Sigmoid colon (tissue), 7 donors: ENCODE measurements around the gene PEX3. TPM values are rescaled to one million over a fixed set of nuclear protein-coding genes. Genes with fewer than 3 reads are reported as not detected.
A peak's percentile ranks its signal among the peaks of the same experiment; 100 is the strongest.

Experiments
- DNase-seq: peaks from one replicate; pipeline ENCODE4 v3.0.0-alpha.2; 2019
- H3K27ac ChIP-seq, 4 donors: fragments of 200-600 bp; sonication (generic); one replicate each; pipeline ENCODE4 v1.5.1; 2016 to 2019; ENCODE audit warnings: mild to moderate bottlenecking in 1 of 4
- H3K27me3 ChIP-seq, 3 donors: fragments of 200-600 bp; sonication (generic); one replicate each; pipeline ENCODE4 v1.5.1; 2019; ENCODE audit warnings: mild to moderate bottlenecking in 1 of 3
- H3K36me3 ChIP-seq, 4 donors: fragments of 200-600 bp; sonication (generic); one replicate each; pipeline ENCODE4 v1.5.1; 2016 to 2019
- H3K4me1 ChIP-seq, 4 donors: fragments of 200-600 bp; sonication (generic); one replicate each; pipeline ENCODE4 v1.5.1; 2017 to 2019
- H3K4me3 ChIP-seq, 4 donors: fragments of 200-600 bp; sonication (generic); one replicate each; pipeline ENCODE4 v1.5.1; 2017 to 2019; ENCODE audit warnings: mild to moderate bottlenecking in 2 of 4, moderate library complexity in 1 of 4
- H3K9me3 ChIP-seq, 4 donors: fragments of 200-600 bp in 3 of 4; sonication (generic) in 3 of 4; one replicate each; pipeline versions ENCODE4 v1.5.1 to v1.6.1; 2013 to 2019
- CTCF ChIP-seq, 4 experiments: fragments of 450-650 bp in 3 of 4; fragments of 200-600 bp in 1 of 4; IDR thresholded peaks; one replicate each; pipeline ENCODE4 v1.5.1; 2016 to 2019; ENCODE audit warnings: antibody characterized with exemption in 4 of 4, mild to moderate bottlenecking in 3 of 4, moderate library complexity in 2 of 4
- EP300 ChIP-seq, 4 donors: sonication (generic); formaldehyde crosslinking; IDR thresholded peaks; one replicate each; pipeline ENCODE4 v1.6.1; 2017; ENCODE audit warnings: antibody characterized with exemption in 4 of 4
- POLR2A ChIP-seq, 2 donors: fragments of 450-650 bp; IDR thresholded peaks; one replicate each; pipeline ENCODE4 v1.6.1; 2016; ENCODE audit warnings: antibody characterized with exemption in 2 of 2, mild to moderate bottlenecking in 2 of 2, moderate library complexity in 2 of 2
- POLR2AphosphoS5 ChIP-seq, 4 donors: sonication (generic); formaldehyde crosslinking; IDR thresholded peaks; one replicate each; pipeline ENCODE4 v1.6.1; 2017; ENCODE audit warnings: antibody characterized with exemption in 4 of 4
- WGBS, 2 donors: extraction: QIAGEN DNeasy Blood & Tissue Kit; methylation state at CpG; one replicate each; pipeline ENCODE4 v1.1.7; 2013; 5-methylcytosine and 5-hydroxymethylcytosine counted together
- intact Hi-C: fragments of 100-400 bp; cut with DNase I; formaldehyde crosslinking; loops from one replicate; pipeline ENCODE4 v1.15.1; 2023
- polyA plus RNA-seq, 3 donors: library from polyadenylated mRNA; stranded (reverse); fragments of 200-250 nt; gene quantifications; one replicate each; pipeline ENCODE4 v1.2.3, GENCODE V29; 2013
- total RNA-seq, 4 donors: library from RNA; depleted of rRNA; stranded (reverse); fragments of >200 nt; gene quantifications; one replicate each; pipeline ENCODE4 v1.1.0, GENCODE V29; 2016
- donor health status: healthy with polysubstance abuse.
- donor health status: Bipolar disorder and iron deficiency.
- donor health status: healthy.

Gene PEX3
- total and polyA plus RNA-seq, 7 donors = 5.1 to 16.1 (median 10.6) TPM

GRCh38 chr6:143449714-143450452 is 722 bp upstream of the PEX3 start:
- 2 to 5% methylated on average over 19 of the region's 19 CpGs for WGBS, 2 donors
- no peaks in the 10 kb centered on the region for H3K27me3 ChIP-seq

GRCh38 chr6:143451531-143451930 is 926 bp downstream of the PEX3 start:
- TF ChIP-seq POLR2AphosphoS5 (IDR thresholded peaks at IDR 0.05) (no peak), POLR2A (IDR thresholded peaks at IDR 0.05) (no peak), CTCF (IDR thresholded peaks at IDR 0.05) (no peak), EP300 (IDR thresholded peaks at IDR 0.05) (no peak)

More at GRCh38 chr6:143449714-143450452, 722 bp upstream of the PEX3 start:
- no peaks in the 10 kb centered on the region for H3K9me3 ChIP-seq
- H3K4me3 ChIP-seq = peak overlapping the region; percentile 52 to 88 (median 76)
- peaks cover 0 to 29% (median 20%) of the 10 kb centered on the region in 4 donors for H3K4me1 ChIP-seq
- DNase-seq = no peak
- peaks cover 0 to 6% (median 0%) of the 10 kb centered on the region in 4 donors for H3K36me3 ChIP-seq
- TF ChIP-seq POLR2A (IDR thresholded peaks at IDR 0.05) (no peak), CTCF (IDR thresholded peaks at IDR 0.05) (no peak), EP300 (IDR thresholded peaks at IDR 0.05) (no peak), POLR2AphosphoS5 (IDR thresholded peaks at IDR 0.05) (no peak)
- intact Hi-C loops = loop anchor here (5.0 kb wide), 3 partner anchors 62 to 503 kb away; partner anchors contain the start of genes FUCA2, HIVEP2 and LTV1
- H3K27ac ChIP-seq = peak overlapping the region; percentile 69 to 79 (median 76)

GRCh38 chr6:143457563-143458359 is 7.2 kb downstream of the PEX3 start:
- intact Hi-C loops = no loop called here
- no peak for TF ChIP-seq POLR2A (IDR thresholded peaks at IDR 0.05)
- no peak for TF ChIP-seq EP300 (IDR thresholded peaks at IDR 0.05)
- TF ChIP-seq POLR2AphosphoS5 (IDR thresholded peaks at IDR 0.05) = no peak
- no peak for TF ChIP-seq CTCF (IDR thresholded peaks at IDR 0.05)
- Histone ChIP-seq H3K27ac (no peak overlapping the region), H3K4me3 (no peak overlapping the region), H3K36me3 (peaks cover 0 to 39% (median 1%) of the 10 kb centered on the region in 4 donors), H3K4me1 (peaks cover 0 to 3% (median 0%) of the 10 kb centered on the region in 4 donors), H3K9me3 (no peaks in the 10 kb centered on the region), H3K27me3 (no peaks in the 10 kb centered on the region)
- 14 to 75% methylated on average over 2 of the region's 2 CpGs for WGBS, 2 donors
- no peak for DNase-seq

More at GRCh38 chr6:143451531-143451930, 926 bp downstream of the PEX3 start:
- H3K9me3 ChIP-seq = no peaks in the 10 kb centered on the region
- H3K36me3 ChIP-seq = peaks cover 0 to 6% (median 0%) of the 10 kb centered on the region in 4 donors
- H3K27ac ChIP-seq = peak overlapping the region; percentile 69 to 79 (median 76)
- no peak for DNase-seq
- 16 to 31% methylated on average over 4 of the region's 4 CpGs for WGBS, 2 donors
- peak overlapping the region; percentile 52 to 88 (median 76) for H3K4me3 ChIP-seq
- intact Hi-C loops = loop anchor here (5.0 kb wide), 3 partner anchors 61 to 504 kb away; partner anchors contain the start of genes FUCA2, HIVEP2 and LTV1
- no peaks in the 10 kb centered on the region for H3K27me3 ChIP-seq
- H3K4me1 ChIP-seq = peaks cover 0 to 29% (median 20%) of the 10 kb centered on the region in 4 donors

- Histone ChIP-seq H3K9me3 (no peaks in the 10 kb centered on the region), H3K27ac (no peak overlapping the region), H3K4me1 (no peaks in the 10 kb centered on the region), H3K27me3 (no peaks in the 10 kb centered on the region), H3K4me3 (no peak overlapping the region), H3K36me3 (peaks cover 0 to 44% (median 0%) of the 10 kb centered on the region in 4 donors)
- DNase-seq = no peak
- WGBS, 2 donors = 96% methylated on average over 2 of the region's 2 CpGs
- intact Hi-C loops = no loop called here
- TF ChIP-seq EP300 (IDR thresholded peaks at IDR 0.05) = no peak
- no peak for TF ChIP-seq CTCF (IDR thresholded peaks at IDR 0.05)
- TF ChIP-seq POLR2A (IDR thresholded peaks at IDR 0.05) = no peak
- no peak for TF ChIP-seq POLR2AphosphoS5 (IDR thresholded peaks at IDR 0.05)
Measured at GRCh38 chr6:143465546-143465945, 14.9 kb downstream of the PEX3 start.
